ENCODE results near the gene SPAG17. TPM values are rescaled to one million over a fixed set of nuclear protein-coding genes. Genes with fewer than 3 reads are reported as not detected.

The SPAG17 gene
- total RNA-seq, 1 experiment from 2014 or later = not detected

DNA sequence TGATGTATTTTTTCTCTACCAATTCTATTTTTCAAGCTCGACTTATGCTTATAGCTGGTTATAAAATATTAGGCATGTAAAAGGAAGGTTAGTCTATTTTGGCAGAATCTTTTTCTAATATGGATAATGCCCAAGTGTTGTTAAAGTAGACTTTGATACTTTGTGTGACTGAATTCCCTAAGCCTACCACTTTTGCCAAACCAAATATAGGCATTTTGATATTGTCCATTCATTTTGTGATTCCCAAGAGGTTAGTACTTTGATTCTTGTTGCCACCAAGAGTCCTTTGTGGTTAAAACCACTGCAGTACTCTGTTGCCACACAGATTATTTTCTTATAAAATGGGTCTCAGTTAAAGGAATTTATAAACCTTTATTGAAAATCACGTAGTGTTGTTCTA is 251.3 kb downstream of the SPAG17 start:
- Histone ChIP-seq H3K4me1 (ENCODE audit: insufficient read depth, low read length) (peaks cover 26% of the 10 kb centered on the region), H3K79me2 (ENCODE audit: low read length) (peaks cover 60% of the 10 kb centered on the region), H3K4me2 (ENCODE audit: low read length) (no peak overlapping the region), H3K27ac (ENCODE audit: low read length) (no peak overlapping the region), H4K20me1 (ENCODE audit: low read length) (peaks cover 22% of the 10 kb centered on the region), H3K36me3 (ENCODE audit: low read depth, low read length) (peaks cover 43% of the 10 kb centered on the region), H3K9ac (ENCODE audit: low read length) (no peak overlapping the region), H3K27me3 (ENCODE audit: low read length) (no peaks in the 10 kb centered on the region), H3K9me3 (ENCODE audit: low read length) (no peaks in the 10 kb centered on the region), H2AFZ (ENCODE audit: low read length) (no peak overlapping the region), H3F3A (ENCODE audit: low read length, unreplicated experiment) (no peaks in the 10 kb centered on the region), H3K9me2 (replicated peaks; ENCODE audit: low read length) (no peaks in the 10 kb centered on the region), H3K4me3 (ENCODE audit: low read length) (no peak overlapping the region)
- DNase-seq (no peak), ATAC-seq (no peak)
- no TSS peak for BruUV-seq (replicated peaks)
- TF ChIP-seq, protein P1, sequence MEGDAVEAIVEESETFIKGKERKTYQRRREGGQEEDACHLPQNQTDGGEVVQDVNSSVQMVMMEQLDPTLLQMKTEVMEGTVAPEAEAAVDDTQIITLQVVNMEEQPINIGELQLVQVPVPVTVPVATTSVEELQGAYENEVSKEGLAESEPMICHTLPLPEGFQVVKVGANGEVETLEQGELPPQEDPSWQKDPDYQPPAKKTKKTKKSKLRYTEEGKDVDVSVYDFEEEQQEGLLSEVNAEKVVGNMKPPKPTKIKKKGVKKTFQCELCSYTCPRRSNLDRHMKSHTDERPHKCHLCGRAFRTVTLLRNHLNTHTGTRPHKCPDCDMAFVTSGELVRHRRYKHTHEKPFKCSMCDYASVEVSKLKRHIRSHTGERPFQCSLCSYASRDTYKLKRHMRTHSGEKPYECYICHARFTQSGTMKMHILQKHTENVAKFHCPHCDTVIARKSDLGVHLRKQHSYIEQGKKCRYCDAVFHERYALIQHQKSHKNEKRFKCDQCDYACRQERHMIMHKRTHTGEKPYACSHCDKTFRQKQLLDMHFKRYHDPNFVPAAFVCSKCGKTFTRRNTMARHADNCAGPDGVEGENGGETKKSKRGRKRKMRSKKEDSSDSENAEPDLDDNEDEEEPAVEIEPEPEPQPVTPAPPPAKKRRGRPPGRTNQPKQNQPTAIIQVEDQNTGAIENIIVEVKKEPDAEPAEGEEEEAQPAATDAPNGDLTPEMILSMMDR (conservative IDR thresholded peaks at IDR 0.05; ENCODE audit: low read depth, low read length) = no peak
- TF ChIP-seq EZH2phosphoT487 (IDR thresholded peaks at IDR 0.05; ENCODE audit: borderline replicate concordance, low read length) (no peak), EZH2 (IDR thresholded peaks at IDR 0.05; ENCODE audit: low read length, unreplicated experiment) (no peak)
- intact Hi-C loops (cut with micrococcal nuclease) = no loop called here
- CTCF ChIA-PET = no interaction called here
- POLR2A ChIA-PET (ENCODE audit: unreplicated experiment) = no interaction called here

DNA sequence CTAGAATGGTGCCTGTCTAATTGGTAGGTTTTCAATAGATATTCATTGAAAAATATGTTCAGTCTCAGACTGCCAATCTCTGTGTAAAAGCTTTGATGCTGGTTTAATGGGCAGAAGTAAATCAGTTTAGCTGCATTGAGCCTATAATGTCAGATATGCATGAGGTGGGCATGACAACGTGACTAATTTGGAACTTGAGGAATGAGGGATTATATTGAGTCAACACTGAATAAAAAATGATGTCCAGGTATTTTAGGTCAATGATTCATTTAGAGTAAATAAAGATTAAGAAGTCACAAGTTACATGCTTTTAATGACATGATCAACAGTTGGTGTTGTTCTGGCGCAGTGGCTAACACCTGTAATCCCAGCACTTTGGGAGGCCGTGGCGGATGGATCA is 252.5 kb downstream of the SPAG17 start:
- H3K27me3 ChIP-seq (ENCODE audit: low read length) = no peaks in the 10 kb centered on the region
- H3K4me2 ChIP-seq (ENCODE audit: low read length) = peak overlapping the region; percentile 90
- H3K9ac ChIP-seq (ENCODE audit: low read length) = no peak overlapping the region
- H3K27ac ChIP-seq (ENCODE audit: low read length) = 0 out of 2 replicates have a peak overlapping the region, but pooled peaks have one; percentile 2
- peak overlapping the region; percentile 86; the same call in 1 of the 2 replicates for H3K4me3 ChIP-seq (ENCODE audit: low read length)
- ATAC-seq = peak; percentile 10
- ChIA-PET POLR2A (ENCODE audit: unreplicated experiment) (no interaction called here), CTCF (no interaction called here)
- peaks cover 35% of the 10 kb centered on the region for H3K4me1 ChIP-seq (ENCODE audit: insufficient read depth, low read length)
- H2AFZ ChIP-seq (ENCODE audit: low read length) = no peak overlapping the region
- no peaks in the 10 kb centered on the region for H3K9me2 ChIP-seq (replicated peaks; ENCODE audit: low read length)
- peak; percentile 69 for DNase-seq
- no peak for TF ChIP-seq EZH2phosphoT487 (IDR thresholded peaks at IDR 0.05; ENCODE audit: borderline replicate concordance, low read length)
- no peak for TF ChIP-seq EZH2 (IDR thresholded peaks at IDR 0.05; ENCODE audit: low read length, unreplicated experiment)
- TF ChIP-seq, protein P1 (conservative IDR thresholded peaks at IDR 0.05; ENCODE audit: low read depth, low read length) = no peak
- H3K79me2 ChIP-seq (ENCODE audit: low read length) = peaks cover 72% of the 10 kb centered on the region
- intact Hi-C loops (cut with micrococcal nuclease) = no loop called here
- peaks cover 30% of the 10 kb centered on the region for H4K20me1 ChIP-seq (ENCODE audit: low read length)
- BruUV-seq (replicated peaks) = no TSS peak
- H3K9me3 ChIP-seq (ENCODE audit: low read length) = no peaks in the 10 kb centered on the region
- no peaks in the 10 kb centered on the region for H3F3A ChIP-seq (ENCODE audit: low read length, unreplicated experiment)
- H3K36me3 ChIP-seq (ENCODE audit: low read depth, low read length) = peaks cover 32% of the 10 kb centered on the region; the same call in 1 of the 2 replicates

DNA sequence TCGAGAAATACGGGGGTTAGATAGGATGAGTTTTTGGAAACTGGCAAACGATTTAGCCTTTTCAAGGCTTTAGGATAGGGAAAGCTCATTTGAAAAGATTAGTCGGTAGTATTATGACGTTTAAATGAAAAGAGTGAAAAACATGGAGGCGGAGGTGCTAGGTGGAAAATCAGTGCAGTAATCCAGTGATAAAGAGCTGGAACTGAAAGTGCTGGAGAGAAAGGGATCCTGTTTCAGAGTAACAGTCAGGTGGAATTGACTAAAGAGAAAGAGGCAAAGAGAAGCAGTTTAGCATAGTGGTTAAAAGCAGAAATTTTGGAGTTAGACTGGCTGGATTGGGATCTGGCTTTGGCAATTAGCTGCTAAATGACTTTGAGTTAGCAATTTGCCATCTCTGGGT is 254.5 kb downstream of the SPAG17 start:
- peak overlapping the region; percentile 77 for H2AFZ ChIP-seq (ENCODE audit: low read length)
- peak overlapping the region; percentile 86 for H3K4me3 ChIP-seq (ENCODE audit: low read length)
- intact Hi-C loops (cut with micrococcal nuclease) = no loop called here
- ChIA-PET POLR2A (ENCODE audit: unreplicated experiment) (interaction anchor here (0.6 to 0.7 kb wide), 2 partner anchors 552 to 802 kb away, joined by 3 to 6 read pairs; no protein-coding TSS in a partner anchor), CTCF (no interaction called here)
- DNase-seq (no peak), ATAC-seq (no peak)
- no peaks in the 10 kb centered on the region for H3K27me3 ChIP-seq (ENCODE audit: low read length)
- peaks cover 93% of the 10 kb centered on the region for H3K79me2 ChIP-seq (ENCODE audit: low read length)
- H3K27ac ChIP-seq (ENCODE audit: low read length) = no peak overlapping the region
- peaks cover 23% of the 10 kb centered on the region; the same call in 1 of the 2 replicates for H3K36me3 ChIP-seq (ENCODE audit: low read depth, low read length)
- peak overlapping the region; percentile 90 for H3K4me2 ChIP-seq (ENCODE audit: low read length)
- BruUV-seq (replicated peaks) = no TSS peak
- H3K9me3 ChIP-seq (ENCODE audit: low read length) = no peaks in the 10 kb centered on the region
- TF ChIP-seq EZH2phosphoT487 (IDR thresholded peaks at IDR 0.05; ENCODE audit: borderline replicate concordance, low read length) (no peak), EZH2 (IDR thresholded peaks at IDR 0.05; ENCODE audit: low read length, unreplicated experiment) (no peak)
- TF ChIP-seq, protein P1 (conservative IDR thresholded peaks at IDR 0.05; ENCODE audit: low read depth, low read length) = no peak
- H4K20me1 ChIP-seq (ENCODE audit: low read length) = peaks cover 37% of the 10 kb centered on the region
- H3K4me1 ChIP-seq (ENCODE audit: insufficient read depth, low read length) = peaks cover 42% of the 10 kb centered on the region
- H3F3A ChIP-seq (ENCODE audit: low read length, unreplicated experiment) = no peaks in the 10 kb centered on the region
- no peaks in the 10 kb centered on the region for H3K9me2 ChIP-seq (replicated peaks; ENCODE audit: low read length)
- peak overlapping the region; percentile 93 for H3K9ac ChIP-seq (ENCODE audit: low read length)
